ENCODE data around the gene MGRN1. TPM values are rescaled to one million over a fixed set of nuclear protein-coding genes. Genes with fewer than 3 reads are reported as not detected.

MGRN1 gene
- total RNA-seq, 4 donors from 2014 or later, result 37.5 to 59.1 (median 42.7) TPM

GRCh38 chr16:4663777-4664465, 39.3 kb downstream of the MGRN1 start:
- WGBS, 2 donors, result 71 to 74% methylated on average over 23 to 24 of the region's 25 CpGs
- peak overlapping the region in 3 of 4 donors; percentile 24 to 55 (median 52) for H3K27ac ChIP-seq
- H3K9me3 ChIP-seq, result no peaks in the 10 kb centered on the region
- peak in 1 of 5 experiments; percentile 11 for TF ChIP-seq CTCF (IDR thresholded peaks at IDR 0.05)
- TF ChIP-seq EP300 (IDR thresholded peaks at IDR 0.05), result no peak
- no peak for TF ChIP-seq POLR2A (IDR thresholded peaks at IDR 0.05)
- no peaks in the 10 kb centered on the region for H3K27me3 ChIP-seq
- H3K36me3 ChIP-seq, result peaks cover 0 to 72% (median 12%) of the 10 kb centered on the region in 3 donors
- peaks cover 0 to 44% (median 21%) of the 10 kb centered on the region in 4 donors for H3K4me1 ChIP-seq
- peak in 1 of 2 donors; percentile 67 for DNase-seq (ENCODE audit: low spot score in 2 of 2)
- H3K4me3 ChIP-seq, result no peak overlapping the region

GRCh38 chr16:4664538-4665418, 40.2 kb downstream of the MGRN1 start:
- WGBS, 2 donors, result 52 to 64% methylated on average over 25 to 26 of the region's 26 CpGs

GRCh38 chr16:4666537-4667202, 42.0 kb downstream of the MGRN1 start:
- TF ChIP-seq EP300 (IDR thresholded peaks at IDR 0.05) (no peak), CTCF (IDR thresholded peaks at IDR 0.05) (no peak), POLR2A (IDR thresholded peaks at IDR 0.05) (no peak)
- peaks cover 0 to 21% (median 10%) of the 10 kb centered on the region in 4 donors for H3K4me1 ChIP-seq
- H3K27me3 ChIP-seq, result no peaks in the 10 kb centered on the region
- no peak overlapping the region for H3K27ac ChIP-seq
- no peak for DNase-seq (ENCODE audit: low spot score in 2 of 2)
- peaks cover 0 to 89% (median 19%) of the 10 kb centered on the region in 3 donors for H3K36me3 ChIP-seq
- H3K4me3 ChIP-seq, result no peak overlapping the region
- WGBS, 2 donors, result 85 to 97% methylated on average over 10 to 16 of the region's 20 CpGs
- H3K9me3 ChIP-seq, result no peaks in the 10 kb centered on the region

More at GRCh38 chr16:4664538-4665418, 40.2 kb downstream of the MGRN1 start:
- no peaks in the 10 kb centered on the region for H3K9me3 ChIP-seq
- TF ChIP-seq CTCF (IDR thresholded peaks at IDR 0.05) (no peak), EP300 (IDR thresholded peaks at IDR 0.05) (no peak)
- peak overlapping the region in 3 of 4 donors; percentile 28 to 65 (median 33) for H3K27ac ChIP-seq
- no peaks in the 10 kb centered on the region for H3K27me3 ChIP-seq
- H3K4me1 ChIP-seq, result peaks cover 0 to 38% (median 19%) of the 10 kb centered on the region in 4 donors
- peak in 1 of 2 donors; percentile 54 for DNase-seq (ENCODE audit: low spot score in 2 of 2)
- no peak overlapping the region for H3K4me3 ChIP-seq
- H3K36me3 ChIP-seq, result peaks cover 0 to 72% (median 19%) of the 10 kb centered on the region in 3 donors

- no peak for DNase-seq (ENCODE audit: low spot score in 2 of 2)
- Histone ChIP-seq H3K9me3 (no peaks in the 10 kb centered on the region), H3K27me3 (no peaks in the 10 kb centered on the region), H3K27ac (no peak overlapping the region), H3K4me1 (peaks cover 0 to 21% (median 10%) of the 10 kb centered on the region in 4 donors), H3K4me3 (no peak overlapping the region), H3K36me3 (peaks cover 0 to 95% (median 19%) of the 10 kb centered on the region in 3 donors)
- WGBS, 2 donors, result 80 to 87% methylated on average over 17 to 20 of the region's 20 CpGs
- TF ChIP-seq POLR2A (IDR thresholded peaks at IDR 0.05) (no peak), CTCF (IDR thresholded peaks at IDR 0.05) (no peak), EP300 (IDR thresholded peaks at IDR 0.05) (no peak)
These were observed 42.8 kb downstream of the MGRN1 start for GRCh38 chr16:4667203-4667963.
